Measurements from ENCODE around the gene RNF126.
A peak's percentile ranks its signal among the peaks of the same experiment; 100 is the strongest.
"Not testable (repeated sequence)": the region's sequence is repeated elsewhere in the genome, so short reads cannot be mapped to it uniquely, and the experiment has no call there.

Gene RNF126

GRCh38 chr19:662962-663681 is at the start of gene RNF126:
Gene RNF126 (minus strand): TSS chr19:663214. CDS start chr19:663121, 93 bp downstream.
- peak; percentile 93 for DNase-seq (ENCODE audit: low spot score)

GRCh38 chr19:711254-711653 is 48.2 kb upstream of the RNF126 start:
- no peak for DNase-seq (ENCODE audit: low spot score)

GRCh38 chr19:710767-711166 is 47.8 kb upstream of the RNF126 start:
- DNase-seq (ENCODE audit: low spot score): no peak

GRCh38 chr19:709965-710571 is 47.1 kb upstream of the RNF126 start:
- DNase-seq (ENCODE audit: low spot score): no peak

GRCh38 chr19:709196-709964 is 46.4 kb upstream of the RNF126 start:
- DNase-seq (ENCODE audit: low spot score): no peak

GRCh38 chr19:708154-709143 is 45.4 kb upstream of the RNF126 start, which contains the start of gene PALM:
Gene PALM (plus strand): TSS chr19:708935. CDS start chr19:709147, 212 bp downstream.
- no peak for DNase-seq (ENCODE audit: low spot score)

GRCh38 chr19:704447-704741 is 41.4 kb upstream of the RNF126 start:
- no peak for DNase-seq (ENCODE audit: low spot score)

- peak; percentile 79 for DNase-seq (ENCODE audit: low spot score)
Measured at GRCh38 chr19:703651-704446, 40.8 kb upstream of the RNF126 start.

- no peak for DNase-seq (ENCODE audit: low spot score)
Measured at GRCh38 chr19:703329-703650, 40.3 kb upstream of the RNF126 start.

- DNase-seq (ENCODE audit: low spot score): not testable (repeated sequence)
Measured at GRCh38 chr19:702847-703246, 39.8 kb upstream of the RNF126 start.

GRCh38 chr19:699885-700284 is 36.9 kb upstream of the RNF126 start:
- not testable (repeated sequence) for DNase-seq (ENCODE audit: low spot score)

GRCh38 chr19:698529-698928 is 35.5 kb upstream of the RNF126 start:
- DNase-seq (ENCODE audit: low spot score): not testable (repeated sequence)

- DNase-seq (ENCODE audit: low spot score): no peak
Measured at GRCh38 chr19:695352-695949, 32.4 kb upstream of the RNF126 start, which contains the start of gene PRSS57. Gene PRSS57 (minus strand): TSS chr19:695452. CDS start chr19:695430, 22 bp downstream.

- DNase-seq (ENCODE audit: low spot score): no peak
Measured at GRCh38 chr19:694481-695351, 31.7 kb upstream of the RNF126 start.

GRCh38 chr19:690203-690602 is 27.2 kb upstream of the RNF126 start:
- DNase-seq (ENCODE audit: low spot score): no peak

GRCh38 chr19:688992-689391 is 26.0 kb upstream of the RNF126 start:
- DNase-seq (ENCODE audit: low spot score): no peak

- DNase-seq (ENCODE audit: low spot score): no peak
Measured at GRCh38 chr19:688214-688613, 25.2 kb upstream of the RNF126 start.

GRCh38 chr19:687569-688166 is 24.7 kb upstream of the RNF126 start:
- DNase-seq (ENCODE audit: low spot score): no peak

GRCh38 chr19:686589-687297 is 23.7 kb upstream of the RNF126 start:
- no peak for DNase-seq (ENCODE audit: low spot score)

Data from COLO829 (cell line).